IMR-90 (cell line): ENCODE measurements around the gene STPG1. TPM values are rescaled to one million over a fixed set of nuclear protein-coding genes. Genes with fewer than 3 reads are reported as not detected.

ENCODE experiments used
- ATAC-seq: fragments of 200-7000 bp; cut with Tn5 transposase; 2 replicates; pipeline ENCODE4 v1.9.1; 2020; ENCODE audit warnings: low read depth, mild to moderate bottlenecking, moderate library complexity
- BruUV-seq: library from RNA; stranded (reverse); fragments of 400-500 nt; replicated peaks from 2 replicates; lab custom pipeline; 2021; lab: Mats Ljungman, UMichigan
- CTCF ChIA-PET: fragments of 300-600 bp; formaldehyde crosslinking; extraction: SDS; loops from one replicate; lab custom pipeline; 2021; ENCODE audit warnings: antibody characterized with exemption; lab: Yijun Ruan, JAX
- POLR2A ChIA-PET: fragments of 300-600 bp; sonication (Branson Sonifier 250); formaldehyde crosslinking; loops from one replicate; lab custom pipeline; 2022; ENCODE audit warnings: antibody characterized with exemption; ENCODE audit not compliant: unreplicated experiment; lab: Charles Lee
- DNase-seq: peaks from one replicate; pipeline ENCODE4 v3.0.0; 2013
- H2AFZ ChIP-seq: replicated peaks from 2 replicates; pipeline ENCODE3; 2013; ENCODE audit warnings: low read length, mild to moderate bottlenecking; ENCODE audit not compliant: poor library complexity
- H2AK5ac ChIP-seq: 2 replicates; pipeline ENCODE4 v1.6.1; 2013; ENCODE audit warnings: low read depth, low read length, inconsistent platforms
- H2AK9ac ChIP-seq: replicated peaks from 2 replicates; pipeline ENCODE3; 2013; ENCODE audit warnings: mild to moderate bottlenecking, low read depth, low read length, moderate library complexity; ENCODE audit not compliant: poor library complexity
- H2BK120ac ChIP-seq: 2 replicates; pipeline ENCODE4 v1.6.1; 2013; ENCODE audit warnings: low read depth, low read length, inconsistent platforms
- H2BK15ac ChIP-seq: 3 replicates; pipeline ENCODE4 v1.6.1; 2013; ENCODE audit warnings: low read depth, low read length, inconsistent platforms
- H2BK20ac ChIP-seq: 2 replicates; pipeline ENCODE4 v1.6.1; 2013; ENCODE audit warnings: low read depth, mild to moderate bottlenecking, inconsistent platforms, low read length, moderate library complexity
- H2BK5ac ChIP-seq: 2 replicates; pipeline ENCODE4 v1.6.1; 2013; ENCODE audit warnings: mild to moderate bottlenecking, low read depth, low read length, inconsistent platforms; ENCODE audit not compliant: poor library complexity, severe bottlenecking
- H3K14ac ChIP-seq: replicated peaks from 2 replicates; pipeline ENCODE4 v1.6.1; 2013; ENCODE audit warnings: low read depth, low read length, inconsistent platforms
- H3K18ac ChIP-seq: 2 replicates; pipeline ENCODE4 v1.6.1; 2013; ENCODE audit warnings: low read depth, low read length, control low read depth
- H3K23ac ChIP-seq: 2 replicates; pipeline ENCODE4 v1.6.1; 2013; ENCODE audit warnings: low read depth, low read length, inconsistent platforms
- H3K27ac ChIP-seq: 2 replicates; pipeline ENCODE4 v1.5.1; 2013; ENCODE audit warnings: mild to moderate bottlenecking, control low read depth, low read length; ENCODE audit not compliant: insufficient read depth
- H3K27me3 ChIP-seq: 2 replicates; pipeline ENCODE4 v1.6.1; 2013; ENCODE audit warnings: low read length; ENCODE audit not compliant: control insufficient read depth, insufficient read depth
- H3K36me3 ChIP-seq: 2 replicates; pipeline ENCODE4 v1.6.1; 2013; ENCODE audit warnings: low read length, mixed read lengths; ENCODE audit not compliant: control insufficient read depth, insufficient read depth
- H3K4ac ChIP-seq: 2 replicates; pipeline ENCODE4 v1.6.1; 2013; ENCODE audit warnings: low read depth, low read length, inconsistent platforms
- H3K4me1 ChIP-seq: 2 replicates; pipeline ENCODE4 v1.6.1; 2013; ENCODE audit warnings: low read length, mixed read lengths; ENCODE audit not compliant: control insufficient read depth, insufficient read depth
- H3K4me2 ChIP-seq: 2 replicates; pipeline ENCODE4 v1.6.1; 2013; ENCODE audit warnings: low read depth, mild to moderate bottlenecking, control low read depth, low read length, moderate library complexity
- H3K4me3 ChIP-seq: 2 replicates; pipeline ENCODE4 v1.5.1; 2013; ENCODE audit warnings: low read depth, mild to moderate bottlenecking, control low read depth, low read length, moderate library complexity; ENCODE audit not compliant: insufficient read depth
- H3K56ac ChIP-seq: 2 replicates; pipeline ENCODE4 v1.6.1; 2013; ENCODE audit warnings: low read length, inconsistent platforms; ENCODE audit not compliant: insufficient read depth; ENCODE audit errors: extremely low read depth
- H3K79me1 ChIP-seq, 2 experiments: 2 replicates each; pipeline ENCODE4 v1.6.1; 2013; ENCODE audit warnings: low read length in 2 of 2, inconsistent platforms in 1 of 2, low read depth in 1 of 2
- H3K9ac ChIP-seq: 2 replicates; pipeline ENCODE4 v1.6.1; 2013; ENCODE audit warnings: low read depth, low read length, control low read depth
- H3K9me1 ChIP-seq: 2 replicates; pipeline ENCODE4 v1.6.1; 2013; ENCODE audit warnings: low read length, inconsistent platforms; ENCODE audit not compliant: insufficient read depth
- H3K9me3 ChIP-seq: 2 replicates; pipeline ENCODE4 v1.6.1; 2013; ENCODE audit warnings: low read length; ENCODE audit not compliant: control insufficient read depth, insufficient read depth
- H4K20me1 ChIP-seq: 2 replicates; pipeline ENCODE4 v1.6.1; 2013; ENCODE audit warnings: low read length, inconsistent platforms; ENCODE audit not compliant: insufficient read depth
- H4K5ac ChIP-seq: 2 replicates; pipeline ENCODE4 v1.6.1; 2013; ENCODE audit warnings: mild to moderate bottlenecking, low read depth, low read length, control low read depth
- H4K8ac ChIP-seq, 2 experiments: 2 replicates each; pipeline ENCODE4 v1.6.1; 2013; ENCODE audit warnings: low read depth in 2 of 2, low read length in 2 of 2, control low read depth in 1 of 2, inconsistent platforms in 1 of 2
- H4K91ac ChIP-seq: 2 replicates; pipeline ENCODE4 v1.6.1; 2013; ENCODE audit warnings: low read depth, low read length, inconsistent platforms; ENCODE audit not compliant: insufficient read depth
- BHLHE40 ChIP-seq: fragments of 150-350 bp; IDR thresholded peaks from 2 replicates; pipeline ENCODE4 v1.6.1; 2016; ENCODE audit warnings: mild to moderate bottlenecking, low read depth, low read length
- CEBPB ChIP-seq: IDR thresholded peaks from 2 replicates; pipeline ENCODE4 v1.6.1; 2012; ENCODE audit warnings: low read depth, low read length, improper control_type of control experiment
- CHD1 ChIP-seq: IDR thresholded peaks from 2 replicates; pipeline ENCODE4 v1.6.1; 2012; ENCODE audit warnings: low read depth, low read length, improper control_type of control experiment
- CTCF ChIP-seq: conservative IDR thresholded peaks from 2 replicates; pipeline ENCODE4 v1.5.1; 2012; ENCODE audit warnings: mild to moderate bottlenecking, low read depth, low read length, improper control_type of control experiment
- ELK1 ChIP-seq: fragments of 150-350 bp; IDR thresholded peaks from 2 replicates; pipeline ENCODE4 v1.6.1; 2016; ENCODE audit warnings: low read depth, mild to moderate bottlenecking, low read length, moderate library complexity, borderline replicate concordance
- FOS ChIP-seq: fragments of 150-350 bp; IDR thresholded peaks from 2 replicates; pipeline ENCODE4 v1.6.1; 2016; ENCODE audit warnings: low read depth, low read length
- MAFK ChIP-seq: IDR thresholded peaks from 2 replicates; pipeline ENCODE4 v1.6.1; 2012; ENCODE audit warnings: low read depth, low read length, improper control_type of control experiment
- MAZ ChIP-seq: IDR thresholded peaks from 2 replicates; pipeline ENCODE4 v1.6.1; 2012; ENCODE audit warnings: low read depth, mild to moderate bottlenecking, low read length, improper control_type of control experiment, moderate library complexity, borderline replicate concordance
- MXI1 ChIP-seq: IDR thresholded peaks from 2 replicates; pipeline ENCODE4 v1.6.1; 2012; ENCODE audit warnings: low read depth, mild to moderate bottlenecking, low read length, moderate library complexity, borderline replicate concordance
- NFE2L2 ChIP-seq: fragments of 150-350 bp; IDR thresholded peaks from 2 replicates; pipeline ENCODE4 v1.6.1; 2016; ENCODE audit warnings: low read depth, mild to moderate bottlenecking, low read length
- POLR2A ChIP-seq: IDR thresholded peaks from 2 replicates; pipeline ENCODE4 v1.6.1; 2012; ENCODE audit warnings: mild to moderate bottlenecking, low read depth, low read length
- RAD21 ChIP-seq: IDR thresholded peaks from 2 replicates; pipeline ENCODE4 v1.6.1; 2012; ENCODE audit warnings: low read length, improper control_type of control experiment
- RCOR1 ChIP-seq: IDR thresholded peaks from 2 replicates; pipeline ENCODE4 v1.6.1; 2012; ENCODE audit warnings: mild to moderate bottlenecking, low read length, improper control_type of control experiment; ENCODE audit not compliant: insufficient replicate concordance
- RFX5 ChIP-seq: IDR thresholded peaks from 2 replicates; pipeline ENCODE4 v1.8.0; 2012; ENCODE audit warnings: low read depth, mild to moderate bottlenecking, low read length, moderate library complexity
- SMC3 ChIP-seq: fragments of 150-350 bp; IDR thresholded peaks from 2 replicates; pipeline ENCODE4 v1.6.1; 2016; ENCODE audit warnings: low read depth, mild to moderate bottlenecking, antibody characterized with exemption, low read length, moderate library complexity
- USF2 ChIP-seq: fragments of 150-350 bp; IDR thresholded peaks from 2 replicates; pipeline ENCODE4 v1.6.1; 2017; ENCODE audit warnings: mild to moderate bottlenecking, antibody characterized with exemption, low read length, low read depth
- WGBS, 2 experiments: methylation state at CpG; one replicate each; pipeline versions ENCODE4 v1.1.5 to v1.1.7; 2013; ENCODE audit warnings: missing lambda C conversion rate in 2 of 2; ENCODE audit not compliant: insufficient read length in 1 of 2; ENCODE audit errors: extremely low coverage in 2 of 2; 5-methylcytosine and 5-hydroxymethylcytosine counted together
- dilution Hi-C: fragments of 300-500 bp; cut with HindIII; formaldehyde crosslinking; loops from one replicate; pipeline ENCODE4 v1.14.3; 2018; ENCODE audit warnings: low sequenced_read_pairs; ENCODE audit not compliant: unreplicated experiment
- in situ Hi-C: fragments of 300-500 bp; cut with MboI; formaldehyde crosslinking; loops from 3 replicates; pipeline ENCODE4 v1.14.3; 2019; ENCODE audit warnings: low sequenced_read_pairs, inconsistent platforms, mixed read lengths
- intact Hi-C: fragments of 100-400 bp; cut with micrococcal nuclease; formaldehyde crosslinking; loops from 2 replicates; pipeline ENCODE4 v1.10.0; 2022
- polyA plus RNA-seq, 3 experiments: library from polyadenylated mRNA; depleted of rRNA; stranded (reverse); fragments of >200 nt; gene quantifications; 2 replicates each; pipeline ENCODE4 v1.2.3, GENCODE V29; 2012; ENCODE audit warnings: low replicate concordance in 1 of 3
- total RNA-seq: library from RNA; depleted of rRNA; stranded (reverse); fragments of >200 nt; gene quantifications from 2 replicates; pipeline ENCODE4 v1.2.3, GENCODE V29; 2012

STPG1 gene
- total and polyA plus RNA-seq, 2 of the 4 experiments (the other 2 are of a cell fraction), result 3.0 to 6.5 TPM

- Histone ChIP-seq H3K14ac (no peak overlapping the region), H3K9me3 (no peaks in the 10 kb centered on the region), H3K4me3 (no peak overlapping the region), H2AK9ac (no peak overlapping the region), H3K79me1 (no peaks in the 10 kb centered on the region), H3K23ac (no peak overlapping the region), H3K56ac (no peak overlapping the region), H2BK20ac (no peak overlapping the region), H2BK120ac (no peak overlapping the region), H4K5ac (no peak overlapping the region), H3K9me1 (no peaks in the 10 kb centered on the region; the same call in 1 of the 2 replicates), H2BK15ac (no peak overlapping the region), H3K9ac (no peak overlapping the region), H4K20me1 (no peaks in the 10 kb centered on the region), H3K27me3 (peaks cover 52% of the 10 kb centered on the region), H3K4me1 (peaks cover 10% of the 10 kb centered on the region), H3K18ac (no peak overlapping the region), H3K4ac (no peak overlapping the region), H3K36me3 (no peaks in the 10 kb centered on the region), H3K4me2 (no peak overlapping the region), H2BK5ac (no peak overlapping the region), H2AK5ac (no peak overlapping the region), H4K8ac (no peak overlapping the region), H2AFZ (no peak overlapping the region), H4K91ac (no peak overlapping the region), H3K27ac (no peak overlapping the region)
- BruUV-seq, result no TSS peak
- in situ Hi-C loops, result no loop called here
- dilution Hi-C loops, result no loop called here
- POLR2A ChIA-PET, result interaction anchor here (0.6 kb wide), 1 partner anchor 35 kb away, joined by 9 read pairs; no protein-coding TSS in a partner anchor
- CTCF ChIA-PET, result interaction anchor here (0.6 to 1.0 kb wide), 2 partner anchors 98 to 1218 kb away, joined by 3 read pairs; no protein-coding TSS in a partner anchor
- intact Hi-C loops, result no loop called here
- no CpG with 5 or more reads among the region's 6 CpGs for WGBS, 2 experiments
- TF ChIP-seq ELK1 (no peak), FOS (no peak), CTCF (no peak), CHD1 (no peak), SMC3 (no peak), BHLHE40 (no peak), USF2 (no peak), MAZ (no peak), RCOR1 (no peak), CEBPB (no peak), RFX5 (no peak), RAD21 (no peak), NFE2L2 (no peak), MAFK (no peak), POLR2A (no peak), MXI1 (no peak)
- ATAC-seq (no peak), DNase-seq (no peak)
Measured at GRCh38 chr1:24317081-24317480, 96.5 kb downstream of the STPG1 start.
